HG02763 (cell line): Measurements from ENCODE around the gene UCHL5.
"Not testable (repeated sequence)": the region's sequence is repeated elsewhere in the genome, so short reads cannot be mapped to it uniquely, and the experiment has no call there.

ENCODE experiments used
- ATAC-seq: cut with Tn5 transposase; IDR thresholded peaks from one replicate; pipeline ENCODE4 v1.9.1; 2021; ENCODE audit warnings: mild to moderate bottlenecking, moderate library complexity; ENCODE audit not compliant: unreplicated experiment

Gene UCHL5

DNA sequence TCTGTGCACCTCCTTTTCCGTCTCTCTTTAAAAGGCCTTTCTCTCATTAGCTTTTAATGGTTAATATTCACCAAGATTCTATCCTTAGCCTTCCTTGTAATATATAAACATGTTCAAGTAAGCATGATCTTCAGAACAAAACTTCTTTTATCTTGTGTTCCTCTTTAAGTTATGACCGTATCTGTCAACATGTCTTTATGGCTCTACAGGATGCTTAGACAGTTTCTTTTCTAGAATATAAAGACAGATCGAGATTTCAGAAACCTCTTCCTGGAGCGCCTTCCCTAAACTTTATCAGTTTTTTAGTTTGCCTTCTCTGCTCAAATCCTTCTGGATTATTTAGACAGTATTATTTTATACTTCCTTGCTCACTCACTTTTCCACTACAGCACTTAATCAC is 7.4 kb upstream of the UCHL5 start:
- no peak for ATAC-seq

- ATAC-seq, result no peak
Measured at GRCh38 chr1:193065954-193066353, 6.8 kb upstream of the UCHL5 start.

GRCh38 chr1:193062698-193063463 is 3.7 kb upstream of the UCHL5 start:
- ATAC-seq, result no peak

- ATAC-seq, result no peak
Measured at GRCh38 chr1:193060938-193061337, 1.8 kb upstream of the UCHL5 start.

- ATAC-seq, result no peak
Measured at GRCh38 chr1:193060406-193060805, 1.2 kb upstream of the UCHL5 start.

DNA sequence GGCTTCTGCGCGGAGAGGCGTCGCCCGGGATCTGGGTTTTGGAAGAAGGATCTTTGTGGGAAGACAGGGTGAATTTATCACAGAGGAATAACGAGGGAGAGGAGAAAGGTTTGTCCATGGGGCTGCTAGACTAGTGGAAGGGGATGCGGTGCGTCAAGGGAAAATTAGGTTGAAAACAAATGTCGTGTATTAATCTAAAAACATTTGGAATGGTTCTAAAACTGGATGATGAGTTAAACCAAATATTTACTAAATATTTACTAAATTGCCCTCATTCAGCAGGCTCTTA is 899 bp upstream of the UCHL5 start:
- no peak for ATAC-seq

GRCh38 chr1:193058529-193059281 is 455 bp downstream of the UCHL5 start:
- peak; percentile 44 for ATAC-seq

GRCh38 chr1:193054169-193054675 is 4.9 kb downstream of the UCHL5 start:
- no peak for ATAC-seq

GRCh38 chr1:193048913-193049312 is 10.2 kb downstream of the UCHL5 start:
- not testable (repeated sequence) for ATAC-seq

GRCh38 chr1:193042766-193043691 is 16.1 kb downstream of the UCHL5 start:
- no peak for ATAC-seq

- ATAC-seq, result no peak
Measured at GRCh38 chr1:193040011-193040410, 19.1 kb downstream of the UCHL5 start.

DNA sequence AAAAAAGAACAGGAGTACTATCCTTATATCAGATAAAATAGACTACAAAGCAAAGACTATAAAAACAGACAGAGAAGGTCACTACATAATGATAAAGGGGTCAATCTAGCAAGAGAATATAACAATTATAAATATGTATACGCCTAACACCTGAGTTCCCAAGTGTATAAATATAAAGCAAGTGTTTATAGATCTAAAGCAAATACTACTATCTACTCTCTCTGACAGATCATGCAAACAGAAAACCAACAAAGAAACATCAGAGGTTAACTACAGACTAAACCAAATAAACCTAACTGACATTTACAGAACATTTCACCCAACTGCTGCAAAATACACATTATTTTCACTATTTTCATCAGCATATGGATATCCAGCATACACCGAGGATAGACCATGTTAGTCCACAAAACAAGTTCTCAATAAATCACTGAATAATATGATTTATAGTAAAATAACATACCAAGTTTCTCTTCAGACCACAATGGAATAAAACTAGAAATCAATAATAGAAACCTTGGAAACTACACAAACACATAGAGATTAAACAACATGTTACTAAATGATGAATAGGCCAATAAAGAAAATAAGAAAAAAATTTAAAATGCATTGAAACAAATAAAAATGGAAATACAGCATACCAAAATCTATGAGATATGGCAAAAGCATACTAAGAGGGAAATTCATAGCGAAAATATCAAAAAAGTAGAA is 22.7 kb downstream of the UCHL5 start:
- no peak for ATAC-seq

GRCh38 chr1:193033610-193034009 is 25.6 kb downstream of the UCHL5 start:
- no peak for ATAC-seq

GRCh38 chr1:193032643-193033427 is 26.3 kb downstream of the UCHL5 start:
- ATAC-seq, result not testable (repeated sequence)

GRCh38 chr1:193031431-193031830 is 27.7 kb downstream of the UCHL5 start:
- ATAC-seq, result no peak

DNA sequence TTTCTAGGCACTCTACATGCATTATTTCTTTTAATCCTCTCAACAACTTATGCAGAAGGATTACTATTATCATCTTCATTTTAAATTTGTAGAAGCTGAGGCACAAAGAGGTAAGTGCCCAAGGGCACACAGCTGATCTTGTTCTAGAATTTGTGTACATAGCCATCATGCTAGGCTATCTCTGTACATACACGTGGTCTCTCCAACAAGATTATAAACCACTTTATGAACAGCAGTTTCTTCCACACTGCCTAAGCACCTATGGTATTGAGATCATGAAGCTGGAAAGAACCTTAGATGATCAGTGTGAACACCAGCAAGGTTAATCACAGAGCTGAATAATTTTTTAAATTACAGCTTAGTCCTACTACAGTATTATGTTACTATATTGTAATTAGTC is 28.9 kb downstream of the UCHL5 start:
- ATAC-seq, result no peak

DNA sequence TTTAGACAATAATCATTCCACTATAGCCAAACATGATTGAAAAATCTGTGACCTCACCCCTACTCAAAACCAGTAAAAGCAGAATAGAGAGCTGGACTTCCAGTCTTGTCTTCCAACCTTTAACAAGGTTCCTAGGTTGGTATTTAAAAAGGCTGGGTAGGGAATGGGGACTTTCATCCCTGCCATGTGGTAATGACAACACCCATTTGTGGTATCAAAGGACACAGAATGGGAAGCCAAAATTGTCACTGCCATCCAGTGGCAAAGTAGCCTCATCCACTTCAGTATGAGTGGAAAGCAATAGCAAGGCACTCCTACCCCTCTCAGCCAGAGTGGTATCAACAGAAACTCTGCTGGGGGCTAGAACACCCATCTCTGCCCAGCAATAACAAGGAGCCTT is 33.9 kb downstream of the UCHL5 start:
- ATAC-seq, result no peak

DNA sequence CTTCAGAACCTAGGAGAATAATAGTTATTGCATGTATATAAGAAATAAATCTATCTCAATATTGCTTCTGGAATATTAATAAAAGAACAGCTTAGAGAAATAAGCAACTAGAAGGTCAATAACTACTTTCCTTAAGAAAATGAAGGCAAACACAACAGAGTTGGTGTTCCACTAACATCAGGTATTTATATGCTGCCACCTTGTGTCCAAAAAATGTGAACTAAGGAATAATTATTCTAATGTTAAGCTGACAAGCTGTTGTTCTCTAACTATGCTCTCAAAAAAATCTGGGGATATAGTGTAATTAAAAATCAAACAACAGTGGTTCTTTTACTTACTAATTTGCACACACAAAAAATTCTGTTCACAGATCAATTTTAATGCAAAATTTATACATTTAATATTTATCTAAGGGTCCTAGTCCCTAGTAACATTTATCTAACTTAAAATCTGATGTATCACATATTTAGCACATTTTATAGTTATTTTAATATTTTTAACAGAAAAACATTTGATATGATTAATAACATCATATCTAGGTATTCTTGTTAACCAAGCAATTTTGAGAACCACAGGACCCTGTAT is 39.6 kb downstream of the UCHL5 start:
- peak; percentile 51 for ATAC-seq

- ATAC-seq, result no peak
Measured at GRCh38 chr1:193016788-193017187, 42.4 kb downstream of the UCHL5 start.
